DOHH2 (cell line): Measurements from ENCODE around the gene ZNF76.

Experiments used
- H3F3A ChIP-seq: fragments of 200-600 bp; sonication (generic), shearing (Covaris generic); 2 replicates; pipeline ENCODE4 v1.6.0; 2016; ENCODE audit warnings: antibody characterized with exemption, mild to moderate bottlenecking; ENCODE audit not compliant: control insufficient read depth, insufficient read depth
- H3K27ac ChIP-seq: fragments of 200-600 bp; sonication (generic); 2 replicates; pipeline ENCODE4 v1.5.1; 2014; ENCODE audit warnings: low read depth, mild to moderate bottlenecking, low read length, moderate library complexity
- H3K27me3 ChIP-seq: fragments of 200-600 bp; sonication (generic); 2 replicates; pipeline ENCODE4 v1.6.1; 2014; ENCODE audit warnings: mild to moderate bottlenecking, low read length, mixed read lengths; ENCODE audit not compliant: control insufficient read depth
- H3K36me3 ChIP-seq: fragments of 200-600 bp; sonication (generic); 2 replicates; pipeline ENCODE4 v1.6.1; 2014; ENCODE audit warnings: mild to moderate bottlenecking, low read length, moderate library complexity, mixed read lengths; ENCODE audit not compliant: control insufficient read depth
- H3K4me1 ChIP-seq: fragments of 200-600 bp; sonication (generic); 2 replicates; pipeline ENCODE4 v1.6.1; 2014; ENCODE audit warnings: mild to moderate bottlenecking, low read length, mixed read lengths; ENCODE audit not compliant: control insufficient read depth
- H3K4me2 ChIP-seq: fragments of 200-600 bp; sonication (generic); 2 replicates; pipeline ENCODE4 v1.6.0; 2014; ENCODE audit warnings: mild to moderate bottlenecking, low read length, moderate library complexity
- H3K4me3 ChIP-seq: fragments of 200-600 bp; sonication (generic); 2 replicates; pipeline ENCODE4 v1.5.1; 2014; ENCODE audit warnings: mild to moderate bottlenecking, low read length, mixed read lengths
- H3K79me2 ChIP-seq: fragments of 200-600 bp; sonication (generic); 2 replicates; pipeline ENCODE4 v1.6.1; 2014; ENCODE audit warnings: mild to moderate bottlenecking, low read length, mixed read lengths; ENCODE audit not compliant: control insufficient read depth
- H3K9me2 ChIP-seq: fragments of 200-600 bp; sonication (generic); replicated peaks from 2 replicates; pipeline ENCODE4 v1.6.1; 2014; ENCODE audit warnings: mild to moderate bottlenecking, low read length, mixed read lengths; ENCODE audit not compliant: control insufficient read depth
- H3K9me3 ChIP-seq: fragments of 200-600 bp; sonication (generic); 2 replicates; pipeline ENCODE4 v1.6.1; 2014; ENCODE audit warnings: antibody characterized with exemption, low read length, mixed read lengths; ENCODE audit not compliant: control insufficient read depth, insufficient read depth
- H4K20me1 ChIP-seq: fragments of 200-600 bp; sonication (generic); 2 replicates; pipeline ENCODE4 v1.6.0; 2014; ENCODE audit warnings: low read depth, mild to moderate bottlenecking, antibody characterized with exemption, low read length, moderate library complexity; ENCODE audit not compliant: control insufficient read depth, insufficient read depth
- CTCF ChIP-seq: fragments of 200-600 bp; sonication (generic); IDR thresholded peaks from one replicate; pipeline ENCODE4 v1.5.1; 2014; ENCODE audit warnings: antibody characterized with exemption, mild to moderate bottlenecking, low read depth, low read length; ENCODE audit not compliant: poor library complexity, severe bottlenecking
- EZH2phosphoT487 ChIP-seq: fragments of 200-600 bp; sonication (generic); IDR thresholded peaks from 2 replicates; pipeline ENCODE4 v1.6.1; 2017; ENCODE audit warnings: borderline replicate concordance, mild to moderate bottlenecking, antibody characterized with exemption, low read length, moderate library complexity, mixed read lengths

ZNF76 gene

GRCh38 chr6:35343092-35343834 is 83.7 kb downstream of the ZNF76 start:
- Histone ChIP-seq H3K27ac (no peak overlapping the region), H3K9me3 (no peaks in the 10 kb centered on the region), H3F3A (no peaks in the 10 kb centered on the region), H4K20me1 (0 out of 2 replicates have a peak, but pooled peaks cover 7% of the 10 kb centered on the region), H3K36me3 (no peaks in the 10 kb centered on the region; the same call in 1 of the 2 replicates), H3K27me3 (no peaks in the 10 kb centered on the region), H3K79me2 (peaks cover 30% of the 10 kb centered on the region), H3K9me2 (no peaks in the 10 kb centered on the region), H3K4me1 (peaks cover 41% of the 10 kb centered on the region), H3K4me3 (peak overlapping the region; percentile 83), H3K4me2 (peak overlapping the region; percentile 84)
- no peak for TF ChIP-seq CTCF
- no peak for TF ChIP-seq EZH2phosphoT487

GRCh38 chr6:35343835-35344550 is 84.5 kb downstream of the ZNF76 start:
- H3K36me3 ChIP-seq: no peaks in the 10 kb centered on the region; the same call in 1 of the 2 replicates
- no peaks in the 10 kb centered on the region for H3K9me2 ChIP-seq
- H3K4me3 ChIP-seq: peak overlapping the region; percentile 83
- peaks cover 44% of the 10 kb centered on the region for H3K4me1 ChIP-seq
- no peaks in the 10 kb centered on the region for H3F3A ChIP-seq
- H3K9me3 ChIP-seq: no peaks in the 10 kb centered on the region
- peaks cover 30% of the 10 kb centered on the region for H3K79me2 ChIP-seq
- H3K4me2 ChIP-seq: peak overlapping the region; percentile 84
- no peaks in the 10 kb centered on the region for H3K27me3 ChIP-seq
- TF ChIP-seq EZH2phosphoT487 (no peak), CTCF (no peak)
- 0 out of 2 replicates have a peak, but pooled peaks cover 7% of the 10 kb centered on the region for H4K20me1 ChIP-seq
- no peak overlapping the region for H3K27ac ChIP-seq
